ENCODE measurements around the gene LATS2.
"Not testable (repeated sequence)": the region's sequence is repeated elsewhere in the genome, so short reads cannot be mapped to it uniquely, and the experiment has no call there.

GRCh38 chr13:20957049-20957620 lies 104.3 kb downstream of the LATS2 start:
- not testable (repeated sequence) for TF ChIP-seq YY1 (IDR thresholded peaks at IDR 0.05; ENCODE audit: insufficient read depth, insufficient read length); SUZ12 (IDR thresholded peaks at IDR 0.05; ENCODE audit: extremely low read depth, insufficient read depth, insufficient read length); ZNF274 (IDR thresholded peaks at IDR 0.05; ENCODE audit: low read depth, low read length)
